ENCODE measurements around the gene TMPRSS4. TPM values are rescaled to one million over a fixed set of nuclear protein-coding genes. Genes with fewer than 3 reads are reported as not detected.

The TMPRSS4 gene
- total RNA-seq, 2 experiments from 2014 or later: not detected

- ChIA-PET POLR2A (no interaction called here), CTCF (interaction anchor here (1.7 kb wide), 1 partner anchor 9 kb away, joined by 3 read pairs; no protein-coding TSS in a partner anchor)
- Histone ChIP-seq H3K9me3 (ENCODE audit: control insufficient read depth in 1 of 2, insufficient read depth in 1 of 2, low read length in 2 of 2) (no peaks in the 10 kb centered on the region), H3K27ac (ENCODE audit: low read depth in 1 of 2, low read length in 2 of 2) (no peak overlapping the region), H3K4me3 (ENCODE audit: low read length) (no peak overlapping the region), H3K36me3 (ENCODE audit: insufficient read depth, low read length) (no peaks in the 10 kb centered on the region), H3K27me3 (ENCODE audit: control insufficient read depth in 1 of 2, insufficient read depth in 2 of 2, low read length in 2 of 2) (no peaks in the 10 kb centered on the region), H3K4me1 (ENCODE audit: insufficient read depth, low read length) (no peaks in the 10 kb centered on the region)
- DNase-seq (no peak), ATAC-seq (ENCODE audit: poor library complexity) (no peak)
- intact Hi-C loops (cut with DNase I, micrococcal nuclease): no loop called here
- TF ChIP-seq CTCF (IDR thresholded peaks at IDR 0.05): no peak
- Mint-ChIP-seq H3K27ac (no peak overlapping the region), H3K27me3 (peaks cover 4% of the 10 kb centered on the region), H3K36me3 (ENCODE audit: low read depth) (no peaks in the 10 kb centered on the region), H3K4me3 (no peak overlapping the region), H3K4me1 (ENCODE audit: low read depth) (no peaks in the 10 kb centered on the region), H3K9me3 (no peaks in the 10 kb centered on the region)
Measured at GRCh38 chr11:118106789-118107335, 30.0 kb downstream of the TMPRSS4 start.

DNA sequence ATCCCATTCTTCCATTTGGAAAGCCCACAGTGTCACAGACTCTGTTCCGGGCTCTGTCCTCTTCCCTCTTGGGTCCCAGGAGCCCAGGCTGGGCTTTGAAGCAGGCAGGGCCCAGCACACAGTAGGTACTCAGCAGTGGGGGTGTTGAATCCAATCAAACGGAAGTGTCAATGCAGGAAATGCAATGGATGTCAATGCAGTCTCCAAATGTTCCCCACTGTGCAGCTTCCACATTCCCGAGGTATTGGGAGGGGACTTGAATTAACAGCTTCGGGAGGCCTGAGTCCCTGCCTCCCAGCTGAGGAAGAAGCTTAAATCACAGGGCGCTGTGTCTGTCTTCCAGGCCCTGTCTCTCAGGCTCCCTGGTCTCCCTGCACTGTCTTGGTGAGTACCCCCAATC is 31.6 kb downstream of the TMPRSS4 start:
- Histone ChIP-seq H3K27ac (ENCODE audit: low read depth in 1 of 2, low read length in 2 of 2) (no peak overlapping the region), H3K36me3 (ENCODE audit: insufficient read depth, low read length) (no peaks in the 10 kb centered on the region), H3K4me1 (ENCODE audit: insufficient read depth, low read length) (no peaks in the 10 kb centered on the region), H3K27me3 (ENCODE audit: control insufficient read depth in 1 of 2, insufficient read depth in 2 of 2, low read length in 2 of 2) (no peaks in the 10 kb centered on the region), H3K4me3 (ENCODE audit: low read length) (no peak overlapping the region), H3K9me3 (ENCODE audit: control insufficient read depth in 1 of 2, insufficient read depth in 1 of 2, low read length in 2 of 2) (no peaks in the 10 kb centered on the region)
- Mint-ChIP-seq H3K36me3 (ENCODE audit: low read depth) (no peaks in the 10 kb centered on the region), H3K27ac (no peak overlapping the region), H3K4me3 (no peak overlapping the region), H3K27me3 (peaks cover 4% of the 10 kb centered on the region), H3K4me1 (ENCODE audit: low read depth) (no peaks in the 10 kb centered on the region), H3K9me3 (no peaks in the 10 kb centered on the region)
- POLR2A ChIA-PET: no interaction called here
- CTCF ChIA-PET: no interaction called here
- intact Hi-C loops (cut with DNase I, micrococcal nuclease): no loop called here
- DNase-seq (no peak), ATAC-seq (ENCODE audit: poor library complexity) (no peak)
- no peak for TF ChIP-seq CTCF (IDR thresholded peaks at IDR 0.05)

DNA sequence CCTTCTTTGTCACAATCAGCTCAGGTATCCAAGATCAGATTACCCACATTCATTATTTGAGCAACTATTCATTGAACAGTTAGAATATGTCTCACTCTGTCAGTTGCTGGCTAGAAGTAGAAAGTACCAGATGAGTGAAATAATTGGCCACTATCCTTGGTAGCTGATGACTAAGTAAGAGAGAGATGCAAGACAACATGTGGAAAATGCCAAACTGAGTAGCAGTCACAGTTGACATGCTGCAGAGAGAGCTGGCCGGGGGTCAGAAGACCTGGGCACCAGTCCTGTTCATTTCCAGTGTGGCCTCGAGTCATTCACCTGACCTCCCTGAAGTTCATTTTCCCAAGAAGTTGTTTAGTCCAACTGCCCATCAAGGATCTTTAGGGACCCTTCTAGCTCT is 32.4 kb downstream of the TMPRSS4 start:
- Histone ChIP-seq H3K27me3 (ENCODE audit: control insufficient read depth in 1 of 2, insufficient read depth in 2 of 2, low read length in 2 of 2) (no peaks in the 10 kb centered on the region), H3K36me3 (ENCODE audit: insufficient read depth, low read length) (no peaks in the 10 kb centered on the region), H3K4me3 (ENCODE audit: low read length) (no peak overlapping the region), H3K9me3 (ENCODE audit: control insufficient read depth in 1 of 2, insufficient read depth in 1 of 2, low read length in 2 of 2) (no peaks in the 10 kb centered on the region), H3K27ac (ENCODE audit: low read depth in 1 of 2, low read length in 2 of 2) (no peak overlapping the region), H3K4me1 (ENCODE audit: insufficient read depth, low read length) (no peaks in the 10 kb centered on the region)
- ChIA-PET POLR2A (no interaction called here), CTCF (no interaction called here)
- intact Hi-C loops (cut with DNase I, micrococcal nuclease): no loop called here
- no peaks in the 10 kb centered on the region for H3K36me3 Mint-ChIP-seq (ENCODE audit: low read depth)
- no peaks in the 10 kb centered on the region for H3K9me3 Mint-ChIP-seq
- DNase-seq: no peak
- no peaks in the 10 kb centered on the region for H3K4me1 Mint-ChIP-seq (ENCODE audit: low read depth)
- H3K27ac Mint-ChIP-seq: no peak overlapping the region
- no peak for TF ChIP-seq CTCF (IDR thresholded peaks at IDR 0.05)
- peaks cover 4% of the 10 kb centered on the region for H3K27me3 Mint-ChIP-seq
- H3K4me3 Mint-ChIP-seq: no peak overlapping the region
- no peak for ATAC-seq (ENCODE audit: poor library complexity)

All from CD4-positive, alpha-beta T cell (primary cell).